ENCODE results near the gene APOE.
A peak's percentile ranks its signal among the peaks of the same experiment; 100 is the strongest.

APOE gene

GRCh38 chr19:44951179-44952159 is 45.9 kb downstream of the APOE start:
- peak in 50 of 51 donors; percentile 9 to 92 (median 66) for DNase-seq

DNA sequence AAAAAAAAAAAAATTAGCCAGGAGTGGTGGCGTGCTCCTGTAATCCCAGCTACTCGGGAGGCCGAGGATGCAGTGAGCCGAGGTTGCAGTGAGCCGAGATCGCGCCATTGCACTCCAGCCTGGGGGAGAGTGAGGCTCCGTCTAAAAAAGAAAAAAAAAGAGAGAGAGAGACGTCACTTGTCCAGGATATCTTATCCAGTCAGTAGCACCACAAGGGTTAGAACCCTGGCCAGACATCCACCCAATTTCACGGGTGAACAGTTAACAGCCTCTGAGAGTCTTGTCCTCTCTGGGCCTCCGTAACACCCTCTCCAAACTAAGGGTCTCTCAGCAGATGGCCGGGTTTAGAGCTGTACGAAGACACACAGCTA is 48.7 kb downstream of the APOE start:
- no peak for DNase-seq

- peak; percentile 68 to 98 (median 94) for DNase-seq
Measured at GRCh38 chr19:44954649-44955504, 49.3 kb downstream of the APOE start, which contains the start of gene CLPTM1. Gene CLPTM1 (plus strand): TSS chr19:44955380. CDS start chr19:44955396, 16 bp downstream.

DNA sequence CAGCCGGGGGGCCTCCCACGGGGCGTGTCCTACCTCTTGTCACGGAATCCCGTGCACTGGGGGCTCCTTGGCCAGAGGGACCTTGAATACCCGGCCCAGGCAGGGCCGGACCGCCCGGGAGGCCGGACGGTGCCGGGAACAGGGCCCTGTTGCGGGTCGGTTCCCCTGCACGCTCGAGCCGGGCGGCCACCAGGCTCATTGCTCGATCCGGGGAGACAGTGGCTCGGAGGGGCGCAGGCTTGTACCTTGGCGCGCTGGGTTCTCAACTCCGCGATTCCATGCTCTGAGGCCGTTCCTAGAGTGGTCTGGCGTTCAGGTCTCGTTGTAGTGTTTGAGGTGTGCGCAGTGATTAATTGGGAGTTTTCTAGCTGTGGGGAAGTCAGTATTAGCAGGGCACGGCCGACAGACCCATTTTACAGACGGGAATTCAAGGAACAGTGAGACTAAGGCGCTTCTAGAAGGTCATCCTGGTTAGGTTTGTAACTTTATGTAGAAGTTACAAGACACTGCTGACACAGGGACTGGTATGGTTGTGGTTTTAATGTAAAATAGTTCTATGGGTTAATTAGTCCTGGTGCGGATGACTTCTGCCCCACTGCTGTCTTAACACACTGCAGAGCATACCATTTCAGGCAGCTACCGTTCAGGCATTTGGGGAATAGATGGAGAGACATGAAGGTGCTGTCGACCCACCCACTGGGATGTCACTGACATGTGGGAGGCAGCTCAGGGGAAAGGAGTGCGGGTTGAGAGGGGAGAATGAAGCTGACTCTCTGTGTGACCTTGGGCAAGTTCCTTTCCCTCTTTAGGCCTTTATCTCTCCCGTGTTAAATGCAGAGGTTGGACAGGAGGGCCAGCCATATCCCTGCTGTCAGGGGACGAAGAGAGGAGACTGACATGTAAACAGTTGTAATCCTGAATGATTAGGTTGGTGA is 50.2 kb downstream of the APOE start:
- peak in 2 of 51 donors; percentile 6 to 51 for DNase-seq

- no peak for DNase-seq
Measured at GRCh38 chr19:44957526-44957925, 51.9 kb downstream of the APOE start.

DNA sequence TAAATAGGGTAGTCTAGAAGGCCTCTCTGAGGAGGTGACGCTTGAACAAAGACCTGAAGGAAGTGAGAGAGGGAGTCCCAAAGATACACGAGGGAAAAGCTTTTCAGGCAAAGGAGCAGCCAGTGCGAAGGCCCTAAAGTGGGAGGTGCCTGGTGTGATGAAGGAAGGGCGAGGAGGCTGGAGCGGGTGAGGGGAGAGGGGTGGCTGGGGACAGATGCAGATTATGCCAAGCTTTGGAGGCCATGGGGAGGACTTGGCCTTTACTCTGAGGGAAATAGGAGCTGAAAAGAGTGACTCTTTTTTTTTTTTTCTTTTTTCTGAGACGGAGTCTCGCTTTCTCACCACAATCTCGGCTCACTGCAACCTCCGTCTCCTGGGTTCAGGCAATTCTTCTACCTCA is 52.5 kb downstream of the APOE start:
- no peak for DNase-seq
